HG03196 (cell line): ENCODE data around the gene GPR21.
A peak's percentile ranks its signal among the peaks of the same experiment; 100 is the strongest.

Source experiments
- ATAC-seq: cut with Tn5 transposase; IDR thresholded peaks from one replicate; pipeline ENCODE4 v1.9.1; 2021; ENCODE audit not compliant: unreplicated experiment

Gene GPR21, protein sequence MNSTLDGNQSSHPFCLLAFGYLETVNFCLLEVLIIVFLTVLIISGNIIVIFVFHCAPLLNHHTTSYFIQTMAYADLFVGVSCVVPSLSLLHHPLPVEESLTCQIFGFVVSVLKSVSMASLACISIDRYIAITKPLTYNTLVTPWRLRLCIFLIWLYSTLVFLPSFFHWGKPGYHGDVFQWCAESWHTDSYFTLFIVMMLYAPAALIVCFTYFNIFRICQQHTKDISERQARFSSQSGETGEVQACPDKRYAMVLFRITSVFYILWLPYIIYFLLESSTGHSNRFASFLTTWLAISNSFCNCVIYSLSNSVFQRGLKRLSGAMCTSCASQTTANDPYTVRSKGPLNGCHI

DNA sequence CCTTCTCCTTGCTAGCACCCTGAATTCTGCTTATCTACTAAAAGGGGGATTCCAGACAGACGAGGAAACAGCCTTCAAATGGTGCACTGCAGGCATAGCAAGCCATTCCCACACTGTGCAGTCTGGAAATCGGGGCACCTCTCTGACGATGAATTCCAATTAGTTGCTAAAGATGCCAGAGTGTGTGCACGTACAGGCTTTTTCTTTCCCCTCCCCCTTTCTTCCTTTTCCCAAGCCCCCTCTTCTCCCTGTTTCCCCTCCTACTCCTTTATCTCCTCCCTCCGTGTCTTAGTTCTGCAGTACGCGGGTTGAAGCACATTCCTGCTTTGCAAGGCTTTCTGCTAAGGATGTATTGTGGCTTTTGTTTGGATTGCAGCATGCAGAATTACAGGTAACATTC lies at the start of gene GPR21:
GPR21 (plus strand) TSS at position 316 of the 400 bp plus-strand sequence. CDS start 900 bp downstream, outside the sequence.
- no peak for ATAC-seq

DNA sequence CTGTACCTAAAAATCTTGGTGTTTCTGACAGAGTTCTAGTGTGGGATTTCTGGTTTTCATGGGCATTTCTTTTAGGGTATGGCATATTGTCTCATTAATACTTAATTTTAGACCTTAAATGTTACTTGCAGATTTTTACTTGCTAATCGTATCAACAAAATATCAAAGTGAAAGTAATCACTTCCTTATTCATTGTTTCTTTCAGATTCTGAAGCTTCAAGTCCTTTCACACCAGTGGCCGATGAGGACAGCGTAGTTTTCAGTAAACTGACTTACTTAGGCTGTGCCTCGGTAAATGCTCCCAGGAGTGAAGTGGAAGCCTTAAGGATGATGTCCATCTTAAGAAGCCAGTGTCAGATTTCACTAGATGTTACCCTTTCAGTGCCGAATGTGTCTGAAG lies 47.5 kb upstream of the GPR21 start:
- ATAC-seq: no peak

DNA sequence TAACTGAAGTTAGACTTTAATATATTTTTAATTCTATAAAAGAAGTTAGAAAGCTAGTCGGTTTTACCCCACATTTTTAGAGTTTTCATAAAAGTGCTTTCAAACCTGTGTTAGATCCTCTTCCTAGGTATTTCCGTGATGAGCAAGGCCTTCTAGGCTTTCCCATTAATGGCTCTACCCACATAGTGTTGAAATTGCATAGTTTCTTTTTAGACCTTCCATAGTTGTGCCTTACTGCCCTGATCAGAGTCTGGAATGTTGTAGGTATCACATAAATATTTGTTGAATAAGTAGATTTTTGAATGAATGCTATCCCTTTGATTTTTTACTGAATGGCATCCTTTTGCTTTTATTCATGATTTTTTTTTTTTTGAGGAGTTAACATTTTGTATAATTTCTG lies 45.3 kb upstream of the GPR21 start:
- ATAC-seq: no peak

DNA sequence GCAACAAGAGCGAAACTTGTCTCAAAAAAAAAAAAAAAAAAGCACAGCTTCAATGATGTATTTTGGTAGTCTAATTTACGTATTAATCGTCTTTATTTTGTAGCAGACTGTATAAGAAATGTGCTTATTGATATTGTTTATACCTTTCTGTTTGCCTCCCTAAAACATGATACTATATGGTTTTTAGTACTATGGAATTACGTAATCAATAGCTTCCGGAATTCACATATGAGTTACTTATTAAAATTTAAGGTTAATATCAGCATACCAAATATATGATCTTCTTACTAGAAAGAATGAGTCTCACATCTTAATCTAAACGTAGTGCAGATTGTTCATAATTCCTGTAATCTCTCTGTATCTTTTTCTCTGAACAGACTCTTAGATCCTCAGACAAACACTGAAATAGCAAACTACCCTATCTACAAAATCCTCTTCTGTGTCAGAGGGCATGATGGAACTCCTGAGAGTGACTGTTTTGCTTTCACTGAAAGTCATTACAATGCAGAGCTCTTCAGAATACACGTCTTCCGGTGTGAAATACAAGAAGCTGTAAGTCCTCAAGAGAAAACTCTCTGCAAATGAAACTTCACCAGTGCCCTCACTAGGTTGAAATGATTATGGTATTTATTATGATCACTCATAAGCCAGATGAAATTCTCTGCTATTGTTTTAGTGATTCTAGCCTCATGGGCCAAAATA lies 44.4 kb upstream of the GPR21 start:
- peak; percentile 50 for ATAC-seq

DNA sequence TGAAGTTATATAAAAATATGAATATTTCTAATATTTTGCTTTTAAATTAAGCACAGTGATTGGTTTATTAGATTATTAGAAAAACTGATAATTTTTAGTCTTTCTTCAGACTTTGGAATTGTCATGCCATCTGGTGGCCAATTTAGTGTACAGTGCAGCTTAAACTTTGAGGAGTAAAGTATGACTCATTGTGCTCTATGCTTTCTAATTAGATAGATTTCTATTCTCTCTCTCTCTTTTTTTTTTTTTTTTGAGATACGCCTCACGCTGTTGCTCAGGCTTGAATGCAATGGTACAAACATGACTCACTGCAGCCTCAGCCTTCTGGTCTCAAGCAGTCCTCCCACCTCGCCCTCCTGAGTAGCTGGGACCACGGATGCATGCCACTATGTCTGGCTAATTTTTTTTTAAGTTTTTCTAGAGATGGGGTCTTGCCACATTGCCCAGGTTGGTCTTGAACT lies 42.1 kb upstream of the GPR21 start:
- peak; percentile 51 for ATAC-seq

DNA sequence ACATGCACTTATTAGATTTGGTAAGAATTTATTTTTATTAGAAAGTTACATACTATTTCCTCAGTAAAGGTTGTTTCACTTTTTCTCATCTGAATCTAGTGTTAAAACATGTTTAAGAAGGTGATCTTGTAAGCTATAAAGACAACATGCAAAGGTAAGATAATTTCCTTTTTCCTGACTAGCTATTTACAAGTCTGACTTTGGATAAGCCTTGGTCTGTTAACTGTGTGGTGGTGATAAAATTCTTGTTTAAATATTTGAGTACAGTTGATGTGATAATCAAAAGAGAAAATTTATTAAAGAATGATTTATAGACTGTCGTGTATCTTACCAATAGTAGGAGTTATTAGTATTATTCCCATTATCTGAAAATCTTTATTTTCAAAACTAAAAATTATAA lies 36.9 kb upstream of the GPR21 start:
- ATAC-seq: no peak

DNA sequence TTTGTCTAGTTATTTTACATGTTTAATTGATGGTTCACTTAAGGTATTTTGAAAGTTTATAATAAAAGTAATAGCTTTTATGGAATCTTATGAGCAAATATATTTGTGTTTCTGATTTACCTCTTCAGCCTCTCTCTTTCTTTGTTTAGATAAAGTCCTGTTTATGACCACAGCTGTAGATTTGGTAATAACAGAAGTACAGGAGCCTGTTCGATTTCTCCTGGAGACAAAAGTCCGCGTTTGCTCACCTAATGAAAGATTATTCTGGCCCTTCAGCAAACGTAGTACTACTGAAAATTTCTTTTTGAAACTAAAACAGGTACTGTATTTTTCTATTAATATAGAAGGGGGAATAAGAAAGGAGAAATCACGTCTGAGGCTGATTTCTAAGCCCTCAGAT lies 35.0 kb upstream of the GPR21 start:
- ATAC-seq: no peak

DNA sequence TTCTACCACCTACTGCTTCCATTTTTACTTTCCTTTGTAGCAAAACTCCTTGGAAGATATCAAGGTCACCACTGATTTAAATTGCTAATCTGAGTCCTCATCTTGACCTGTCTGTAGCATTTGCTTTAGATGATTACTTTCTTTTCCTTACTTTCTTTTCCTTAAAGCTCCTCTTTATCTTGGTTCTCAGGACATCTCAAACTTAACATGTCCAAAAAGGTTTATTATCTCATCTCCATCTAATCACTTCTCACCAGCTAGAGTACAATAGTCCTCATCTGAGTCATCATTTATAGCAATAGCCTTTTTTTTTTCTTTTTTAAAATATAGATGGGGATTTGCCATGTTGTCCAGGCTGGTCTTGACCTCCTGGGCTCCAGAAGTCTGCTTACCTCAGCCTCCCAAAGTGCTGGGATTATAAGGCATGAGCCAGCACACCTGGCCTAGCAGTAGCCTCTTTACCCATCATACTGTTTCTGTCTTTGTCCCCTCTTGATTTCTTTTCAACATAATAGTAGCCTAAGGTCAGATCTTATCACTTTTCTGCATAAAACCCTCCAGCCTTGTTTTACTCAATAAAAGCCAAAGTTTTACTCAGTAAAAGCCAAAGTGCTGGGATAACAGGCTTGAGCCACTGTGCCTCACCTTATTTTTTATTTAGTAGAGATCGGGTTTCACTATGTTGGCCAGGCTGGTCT lies 32.9 kb upstream of the GPR21 start:
- ATAC-seq: no peak

DNA sequence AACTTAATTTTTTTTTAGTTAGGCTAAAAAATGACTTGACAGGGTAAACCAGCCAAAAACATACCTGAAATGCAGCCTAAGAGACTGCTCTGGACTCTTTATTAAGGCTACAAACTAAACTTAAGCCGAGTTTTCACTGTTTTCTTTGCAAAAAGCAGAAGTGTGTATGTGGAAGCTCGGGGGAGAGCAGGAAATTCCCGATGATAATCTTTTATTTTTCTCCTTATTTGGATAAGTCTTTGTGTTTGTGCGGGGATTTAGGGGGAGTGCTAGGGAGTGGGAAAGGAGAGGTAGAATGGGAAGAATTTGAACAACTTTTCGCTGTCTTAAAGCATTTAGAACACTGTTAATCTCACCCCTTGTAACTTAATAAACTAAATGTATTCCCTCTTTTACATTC lies 30.7 kb upstream of the GPR21 start:
- ATAC-seq: no peak

DNA sequence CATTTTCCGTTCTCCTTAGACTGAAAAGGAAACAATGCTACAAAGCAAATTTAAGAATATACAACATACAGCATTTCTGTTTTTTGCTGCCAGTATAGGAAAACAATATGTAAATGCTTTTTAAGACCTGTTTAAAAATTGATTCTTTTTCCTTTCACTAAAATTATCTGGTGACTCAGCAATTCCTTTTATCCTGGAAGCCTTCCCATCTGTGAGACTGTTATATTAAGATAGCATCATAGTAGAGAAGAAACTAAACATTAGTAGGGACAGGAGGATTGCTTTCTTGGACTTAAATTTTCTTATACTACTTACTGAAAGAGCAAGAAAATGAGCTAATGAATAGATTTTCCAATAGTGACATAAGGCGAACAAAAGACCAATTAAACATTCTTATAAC lies 30.0 kb upstream of the GPR21 start:
- ATAC-seq: no peak

DNA sequence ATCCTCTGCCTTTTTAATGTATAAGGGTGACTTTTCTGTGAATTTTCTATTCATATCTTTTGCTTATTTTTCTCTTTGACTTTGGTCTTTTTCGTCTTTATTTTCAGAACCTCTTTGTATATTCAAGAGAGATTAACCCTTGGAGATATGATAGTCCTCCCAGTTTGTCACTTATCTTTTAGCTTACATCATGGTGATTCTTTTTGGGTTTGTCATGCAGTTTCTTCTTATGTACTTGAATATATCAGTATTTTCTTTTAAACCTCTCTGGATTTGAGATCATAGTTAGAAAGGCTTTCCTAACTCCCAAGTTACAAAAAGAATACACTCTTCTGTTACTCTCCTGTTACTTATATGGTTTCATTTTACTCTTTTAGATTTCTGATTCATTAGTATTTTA lies 27.5 kb upstream of the GPR21 start:
- ATAC-seq: no peak

DNA sequence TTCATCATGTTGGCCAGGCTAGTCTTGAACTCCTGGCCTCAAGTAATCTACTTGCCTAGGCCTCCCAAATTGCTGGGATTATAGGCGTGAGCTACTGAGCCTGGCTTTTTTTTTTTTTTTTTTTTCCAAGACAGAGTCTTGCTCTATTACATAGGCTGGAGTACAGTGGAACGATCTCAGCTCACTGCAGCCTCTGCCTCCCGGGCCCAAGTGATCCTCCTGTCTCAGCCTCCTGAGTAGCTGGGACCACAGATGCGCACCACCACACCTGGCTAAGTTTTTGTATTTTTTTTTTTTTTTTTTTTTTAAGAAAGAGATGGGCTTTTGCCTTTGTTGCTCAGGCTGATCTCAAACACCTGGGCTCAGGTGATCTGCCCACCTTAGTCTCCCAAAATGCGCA lies 26.2 kb upstream of the GPR21 start:
- no peak for ATAC-seq

DNA sequence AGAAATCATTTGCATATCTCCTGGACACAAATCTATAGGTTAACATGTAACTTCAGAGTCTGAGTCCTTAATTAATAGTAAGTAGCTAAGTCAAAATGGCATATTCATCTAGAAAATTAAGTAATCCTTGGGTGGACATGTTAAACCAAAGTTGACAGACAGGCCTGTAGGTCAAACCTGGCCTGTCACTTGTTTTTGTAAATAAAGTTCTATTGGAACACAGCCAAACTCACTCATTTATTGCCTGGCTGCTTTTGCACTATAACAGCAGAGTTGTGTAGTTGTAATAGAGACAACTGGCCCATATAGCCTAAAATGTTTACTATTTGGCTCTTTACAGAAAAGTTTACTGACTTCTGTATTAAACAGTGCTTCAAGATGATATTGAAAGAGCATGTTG lies 24.6 kb upstream of the GPR21 start:
- ATAC-seq: no peak

DNA sequence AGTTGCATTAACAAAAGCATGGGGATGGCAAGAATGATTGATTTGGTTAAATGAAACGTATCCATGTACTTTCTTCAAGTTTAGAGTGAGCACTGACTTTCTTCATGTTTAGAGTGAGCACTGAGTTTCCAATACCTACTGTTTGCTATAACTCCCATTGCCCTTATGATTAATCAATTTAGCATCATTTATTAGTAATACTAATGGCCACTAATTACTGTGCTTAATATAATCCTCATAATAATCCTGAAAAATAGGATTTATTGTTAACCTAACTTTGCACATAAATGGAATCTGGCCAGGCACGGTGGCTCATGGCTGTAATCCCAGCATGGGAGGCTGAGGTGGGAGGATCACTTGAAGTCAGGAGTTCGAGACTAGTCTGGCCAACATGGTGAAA lies 22.1 kb upstream of the GPR21 start:
- no peak for ATAC-seq

DNA sequence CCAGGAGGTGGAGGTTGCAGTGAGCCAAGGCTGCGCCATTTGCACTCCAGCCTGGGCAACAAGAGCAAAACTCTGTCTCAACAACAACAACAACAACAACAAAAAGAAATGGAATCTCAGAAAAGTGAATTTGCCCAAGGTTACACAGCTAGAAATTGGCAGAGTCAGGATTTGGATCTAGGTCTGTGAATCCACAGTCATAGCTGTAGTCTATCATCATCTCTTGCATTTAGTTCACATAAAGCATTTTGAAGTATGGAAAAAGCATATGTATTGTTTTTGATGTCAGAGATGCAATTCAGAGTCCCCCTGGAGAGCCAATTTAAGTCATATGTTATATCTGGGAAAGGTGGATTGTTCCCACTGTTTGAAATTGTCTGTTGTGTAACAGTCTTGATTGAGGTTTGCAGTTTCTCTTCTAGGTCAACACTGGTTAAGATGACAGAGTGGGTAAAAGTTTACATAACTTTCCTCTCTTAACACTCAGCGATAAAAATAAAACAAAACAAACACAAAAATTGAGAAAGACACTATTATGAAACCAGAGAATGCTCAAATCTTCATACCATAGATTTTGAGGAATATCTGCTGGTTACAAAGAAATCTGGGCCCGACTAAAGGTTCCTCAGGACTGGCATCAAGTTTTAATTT lies 21.5 kb upstream of the GPR21 start:
- ATAC-seq: no peak

DNA sequence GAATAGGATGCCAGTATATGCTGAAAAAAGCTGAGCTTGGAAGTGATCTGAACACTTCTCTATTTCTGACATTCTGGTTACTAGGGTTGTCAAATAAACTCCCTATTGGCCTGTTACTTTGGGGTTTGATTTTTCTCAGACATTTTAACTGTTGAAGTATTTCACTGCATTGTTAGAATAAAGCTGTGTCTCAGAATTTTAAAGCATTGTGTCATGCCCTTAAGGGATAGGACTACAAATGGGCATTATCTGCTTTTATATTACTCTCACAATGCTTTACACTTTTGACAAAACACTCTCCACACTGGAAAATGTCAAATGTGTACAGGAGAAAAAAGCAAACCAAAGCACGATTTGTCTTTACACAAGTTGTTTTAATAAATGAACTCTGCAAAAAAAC lies 16.8 kb upstream of the GPR21 start:
- no peak for ATAC-seq

DNA sequence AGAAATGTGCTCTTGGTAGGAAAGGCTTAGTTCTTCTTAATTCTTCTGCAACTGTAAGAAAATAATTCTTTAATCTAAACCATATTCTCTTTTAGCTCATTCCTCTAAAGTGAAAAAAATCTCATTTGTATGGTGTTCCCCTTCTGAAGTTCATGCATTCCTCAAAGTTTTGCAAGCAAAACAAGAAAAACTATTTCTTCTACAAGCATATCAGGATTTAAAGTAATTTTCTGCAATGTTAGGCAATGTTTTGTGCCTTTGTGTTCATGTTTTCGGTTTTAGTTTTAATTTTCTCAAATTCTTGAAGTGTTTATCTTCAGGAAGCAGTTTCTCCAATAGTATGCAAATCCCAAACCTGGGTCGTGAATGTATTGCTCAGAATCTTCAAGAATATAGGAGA lies 12.7 kb upstream of the GPR21 start:
- ATAC-seq: no peak

DNA sequence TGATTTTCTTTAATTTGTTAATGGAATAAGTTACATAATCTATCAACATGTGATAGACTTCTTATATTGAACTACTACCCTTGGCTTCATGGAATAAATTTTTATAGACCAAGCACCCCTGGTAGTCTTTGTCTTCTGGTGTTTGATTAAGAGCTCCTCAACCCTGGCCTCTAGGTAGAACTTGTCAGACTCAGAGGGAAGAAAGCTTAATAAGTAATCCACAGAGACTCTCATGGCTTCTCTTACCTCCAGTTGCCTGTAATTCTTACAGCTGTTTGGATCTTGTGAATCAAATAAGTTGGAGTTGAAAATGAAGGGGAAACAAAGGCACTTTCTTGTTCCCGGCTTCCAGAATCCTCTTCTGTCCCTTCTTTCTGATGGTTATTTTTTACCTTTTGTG lies 7.0 kb upstream of the GPR21 start:
- no peak for ATAC-seq

DNA sequence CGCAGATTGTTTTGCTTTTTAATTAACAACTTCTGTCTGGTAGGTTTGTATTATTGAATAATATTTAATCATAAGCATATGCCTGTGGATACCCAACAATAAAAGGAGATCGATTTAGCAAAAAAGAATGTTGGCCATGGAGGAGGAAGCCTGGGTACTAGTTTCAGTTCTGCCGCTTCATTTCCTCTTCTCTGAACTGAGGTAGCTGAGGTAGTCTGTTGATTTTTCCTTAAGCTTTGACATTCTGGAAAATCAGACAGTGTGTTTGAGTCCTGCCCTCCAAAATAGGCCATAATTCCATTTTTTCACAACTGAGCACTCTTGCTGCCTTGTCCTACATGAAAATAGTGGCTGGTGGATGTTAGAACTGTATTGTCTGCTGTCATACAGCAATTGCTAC lies 6.0 kb upstream of the GPR21 start:
- no peak for ATAC-seq

DNA sequence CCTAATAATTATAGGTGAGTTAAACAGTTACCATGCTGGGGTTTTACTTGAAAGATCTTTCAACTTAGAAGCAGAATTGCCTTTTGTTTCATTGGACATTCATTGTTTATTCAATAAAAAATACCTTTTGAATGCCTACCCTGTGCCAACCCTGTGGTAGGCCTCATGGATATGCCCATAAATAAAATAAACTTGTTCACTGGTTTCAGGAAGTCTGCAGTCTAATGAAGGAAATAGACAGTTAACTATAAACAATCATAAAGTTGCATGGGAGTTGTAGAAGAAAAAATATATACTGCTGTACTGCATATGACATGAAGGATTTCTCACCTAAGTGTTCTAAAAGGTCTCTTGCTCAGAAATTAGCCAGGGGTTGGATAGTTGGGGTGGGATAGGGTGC lies 5.3 kb upstream of the GPR21 start:
- ATAC-seq: no peak

DNA sequence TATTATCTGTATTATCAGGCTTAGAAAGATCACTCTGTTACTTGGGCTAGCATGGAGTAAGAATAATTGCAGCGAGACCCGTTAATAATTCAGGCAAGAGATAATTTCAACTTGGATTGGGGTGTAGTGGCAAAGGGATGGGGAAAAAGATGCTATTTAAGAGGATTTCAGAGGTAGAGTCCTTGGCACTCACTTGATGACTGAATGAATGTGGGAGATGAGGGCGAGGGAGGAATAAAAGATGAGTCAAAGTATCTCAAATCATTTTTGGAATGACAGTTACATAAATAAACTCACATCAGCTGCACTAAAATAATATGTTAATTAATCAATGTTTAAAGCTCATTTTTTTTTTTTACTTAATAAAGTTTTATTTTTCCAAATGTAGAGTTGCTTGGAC lies 4.5 kb upstream of the GPR21 start:
- no peak for ATAC-seq

DNA sequence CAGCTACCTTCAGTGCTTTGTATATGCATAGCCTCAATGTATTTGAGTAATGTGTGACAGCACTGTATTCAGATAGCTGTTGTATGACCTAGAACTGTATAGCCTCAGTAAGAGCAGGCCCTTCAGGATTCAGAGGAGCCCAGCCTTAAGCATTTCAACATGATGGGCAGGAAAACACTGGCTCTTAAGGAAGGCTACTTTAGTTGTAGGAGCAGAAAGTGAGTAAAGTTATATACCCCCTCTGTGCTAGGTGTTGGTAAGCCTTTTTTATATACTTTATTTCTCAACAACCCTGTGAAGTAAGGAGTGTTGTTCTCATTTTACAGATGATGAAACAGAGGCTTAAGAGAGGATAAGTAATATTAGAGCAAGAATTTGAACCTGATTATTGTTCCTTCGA lies 1.5 kb upstream of the GPR21 start:
- ATAC-seq: no peak
